ENCODE measurements around the gene C4B.
A peak's percentile ranks its signal among the peaks of the same experiment; 100 is the strongest.
"Not testable (repeated sequence)": the region's sequence is repeated elsewhere in the genome, so short reads cannot be mapped to it uniquely, and the experiment has no call there.

C4B gene

DNA sequence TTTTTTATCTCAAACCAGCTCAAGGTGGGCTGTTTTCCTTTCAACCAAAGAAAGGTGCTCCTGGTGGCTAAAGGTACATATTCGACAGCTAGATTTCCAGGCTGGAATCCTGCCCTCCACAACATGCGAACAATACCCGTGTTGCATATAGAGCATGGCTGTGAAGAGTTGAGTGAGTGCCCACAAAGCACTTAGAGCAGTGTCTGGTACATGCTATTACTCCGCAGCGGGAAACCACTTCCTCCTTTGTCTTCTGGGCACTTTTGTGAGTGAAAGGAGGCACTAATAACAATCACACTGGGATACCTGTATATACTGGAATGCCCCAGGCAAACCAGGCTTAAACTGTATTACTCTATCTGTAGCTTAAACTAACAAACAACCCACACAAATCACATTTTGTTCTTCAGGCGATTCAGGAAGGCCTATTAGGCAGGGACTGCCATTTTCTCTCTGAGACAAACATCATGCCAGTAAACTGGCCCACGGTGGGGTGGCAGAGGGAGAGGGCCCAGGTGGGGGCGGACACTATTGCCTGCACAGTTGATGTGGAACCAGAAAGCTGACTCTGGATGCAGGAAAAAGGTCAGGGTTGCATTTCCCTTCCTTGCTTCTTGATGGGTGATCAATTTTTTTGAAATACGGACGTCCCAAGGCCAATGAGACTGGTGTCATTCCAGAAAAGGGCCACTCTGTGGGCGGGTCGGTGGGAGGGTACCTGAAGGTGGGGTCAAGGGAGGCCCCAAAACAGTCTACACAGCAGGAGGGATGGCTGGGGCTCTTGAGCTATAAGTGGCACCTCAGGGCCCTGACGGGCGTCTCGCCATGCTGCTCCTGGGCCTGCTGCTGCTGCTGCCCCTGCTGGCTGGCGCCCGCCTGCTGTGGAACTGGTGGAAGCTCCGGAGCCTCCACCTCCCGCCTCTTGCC lies 23.3 kb downstream of the C4B start, which contains the start of gene CYP21A2:
Gene CYP21A2 (plus strand): TSS at position 818 of the 927 bp plus-strand sequence. CDS start 8 bp downstream, at position 826.
- DNase-seq = not testable (repeated sequence)

DNA sequence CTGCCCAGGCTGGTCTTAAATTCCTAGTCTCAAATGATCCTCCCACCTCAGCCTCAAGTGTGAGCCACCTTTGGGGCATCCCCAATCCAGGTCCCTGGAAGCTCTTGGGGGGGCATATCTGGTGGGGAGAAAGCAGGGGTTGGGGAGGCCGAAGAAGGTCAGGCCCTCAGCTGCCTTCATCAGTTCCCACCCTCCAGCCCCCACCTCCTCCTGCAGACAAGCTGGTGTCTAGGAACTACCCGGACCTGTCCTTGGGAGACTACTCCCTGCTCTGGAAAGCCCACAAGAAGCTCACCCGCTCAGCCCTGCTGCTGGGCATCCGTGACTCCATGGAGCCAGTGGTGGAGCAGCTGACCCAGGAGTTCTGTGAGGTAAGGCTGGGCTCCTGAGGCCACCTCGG lies 24.3 kb downstream of the C4B start:
- DNase-seq = not testable (repeated sequence)

DNA sequence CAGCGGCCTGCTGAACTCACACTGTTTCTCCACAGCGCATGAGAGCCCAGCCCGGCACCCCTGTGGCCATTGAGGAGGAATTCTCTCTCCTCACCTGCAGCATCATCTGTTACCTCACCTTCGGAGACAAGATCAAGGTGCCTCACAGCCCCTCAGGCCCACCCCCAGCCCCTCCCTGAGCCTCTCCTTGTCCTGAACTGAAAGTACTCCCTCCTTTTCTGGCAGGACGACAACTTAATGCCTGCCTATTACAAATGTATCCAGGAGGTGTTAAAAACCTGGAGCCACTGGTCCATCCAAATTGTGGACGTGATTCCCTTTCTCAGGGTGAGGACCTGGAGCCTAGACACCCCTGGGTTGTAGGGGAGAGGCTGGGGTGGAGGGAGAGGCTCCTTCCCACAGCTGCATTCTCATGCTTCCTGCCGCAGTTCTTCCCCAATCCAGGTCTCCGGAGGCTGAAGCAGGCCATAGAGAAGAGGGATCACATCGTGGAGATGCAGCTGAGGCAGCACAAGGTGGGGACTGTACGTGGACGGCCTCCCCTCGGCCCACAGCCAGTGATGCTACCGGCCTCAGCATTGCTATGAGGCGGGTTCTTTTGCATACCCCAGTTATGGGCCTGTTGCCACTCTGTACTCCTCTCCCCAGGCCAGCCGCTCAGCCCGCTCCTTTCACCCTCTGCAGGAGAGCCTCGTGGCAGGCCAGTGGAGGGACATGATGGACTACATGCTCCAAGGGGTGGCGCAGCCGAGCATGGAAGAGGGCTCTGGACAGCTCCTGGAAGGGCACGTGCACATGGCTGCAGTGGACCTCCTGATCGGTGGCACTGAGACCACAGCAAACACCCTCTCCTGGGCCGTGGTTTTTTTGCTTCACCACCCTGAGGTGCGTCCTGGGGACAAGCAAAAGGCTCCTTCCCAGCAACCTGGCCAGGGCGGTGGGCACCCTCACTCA lies 25.0 kb downstream of the C4B start:
- not testable (repeated sequence) for DNase-seq

DNA sequence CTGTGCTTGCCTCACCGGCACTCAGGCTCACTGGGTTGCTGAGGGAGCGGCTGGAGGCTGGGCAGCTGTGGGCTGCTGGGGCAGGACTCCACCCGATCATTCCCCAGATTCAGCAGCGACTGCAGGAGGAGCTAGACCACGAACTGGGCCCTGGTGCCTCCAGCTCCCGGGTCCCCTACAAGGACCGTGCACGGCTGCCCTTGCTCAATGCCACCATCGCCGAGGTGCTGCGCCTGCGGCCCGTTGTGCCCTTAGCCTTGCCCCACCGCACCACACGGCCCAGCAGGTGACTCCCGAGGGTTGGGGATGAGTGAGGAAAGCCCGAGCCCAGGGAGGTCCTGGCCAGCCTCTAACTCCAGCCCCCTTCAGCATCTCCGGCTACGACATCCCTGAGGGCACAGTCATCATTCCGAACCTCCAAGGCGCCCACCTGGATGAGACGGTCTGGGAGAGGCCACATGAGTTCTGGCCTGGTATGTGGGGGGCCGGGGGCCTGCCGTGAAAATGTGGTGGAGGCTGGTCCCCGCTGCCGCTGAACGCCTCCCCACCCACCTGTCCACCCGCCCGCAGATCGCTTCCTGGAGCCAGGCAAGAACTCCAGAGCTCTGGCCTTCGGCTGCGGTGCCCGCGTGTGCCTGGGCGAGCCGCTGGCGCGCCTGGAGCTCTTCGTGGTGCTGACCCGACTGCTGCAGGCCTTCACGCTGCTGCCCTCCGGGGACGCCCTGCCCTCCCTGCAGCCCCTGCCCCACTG lies 25.9 kb downstream of the C4B start:
- not testable (repeated sequence) for DNase-seq

DNA sequence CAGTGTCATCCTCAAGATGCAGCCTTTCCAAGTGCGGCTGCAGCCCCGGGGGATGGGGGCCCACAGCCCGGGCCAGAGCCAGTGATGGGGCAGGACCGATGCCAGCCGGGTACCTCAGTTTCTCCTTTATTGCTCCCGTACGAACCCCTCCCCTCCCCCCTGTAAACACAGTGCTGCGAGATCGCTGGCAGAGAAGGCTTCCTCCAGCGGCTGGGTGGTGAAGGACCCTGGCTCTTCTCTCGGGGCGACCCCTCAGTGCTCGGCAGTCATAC lies 26.4 kb downstream of the C4B start:
- DNase-seq = not testable (repeated sequence)

DNA sequence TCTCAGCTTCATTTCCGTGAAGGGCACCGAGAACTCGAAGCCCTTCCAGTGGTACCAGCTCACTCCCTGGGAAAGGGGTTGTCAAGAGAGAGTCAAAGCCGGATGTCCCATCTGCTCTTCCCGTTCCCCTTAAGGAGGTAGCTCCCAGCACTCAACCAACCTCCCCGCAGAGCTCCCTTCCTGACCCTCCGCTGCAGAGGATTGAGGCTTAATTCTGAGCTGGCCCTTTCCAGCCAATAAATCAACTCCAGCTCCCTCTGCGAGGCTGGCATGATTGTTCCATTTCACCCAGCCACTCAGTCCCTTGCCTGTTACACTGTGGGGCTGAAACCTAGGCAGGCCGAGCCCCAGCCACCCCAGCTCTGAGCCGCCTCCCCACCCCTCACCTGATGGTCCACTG lies 26.8 kb downstream of the C4B start:
- DNase-seq = not testable (repeated sequence)

DNA sequence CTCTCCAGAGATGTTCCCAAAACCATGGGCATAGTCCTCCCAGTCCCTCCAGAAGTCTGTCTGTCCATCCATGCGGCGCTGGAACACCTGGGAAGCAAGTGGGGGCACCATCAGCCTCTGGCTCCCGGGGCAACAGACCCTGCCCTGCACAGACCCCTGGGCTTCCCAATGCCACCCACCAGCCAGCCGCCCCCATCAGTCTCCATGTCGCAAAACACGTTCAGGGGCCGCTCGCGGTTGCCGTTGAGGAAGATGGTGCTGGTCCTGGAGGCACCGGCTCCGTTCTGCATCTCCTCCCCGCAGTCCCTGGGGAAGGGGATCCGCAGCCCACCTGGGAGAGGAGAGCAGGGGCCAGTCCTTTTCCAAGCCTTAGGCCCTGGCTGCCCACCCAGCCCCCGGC lies 27.7 kb downstream of the C4B start:
- not testable (repeated sequence) for DNase-seq

DNA sequence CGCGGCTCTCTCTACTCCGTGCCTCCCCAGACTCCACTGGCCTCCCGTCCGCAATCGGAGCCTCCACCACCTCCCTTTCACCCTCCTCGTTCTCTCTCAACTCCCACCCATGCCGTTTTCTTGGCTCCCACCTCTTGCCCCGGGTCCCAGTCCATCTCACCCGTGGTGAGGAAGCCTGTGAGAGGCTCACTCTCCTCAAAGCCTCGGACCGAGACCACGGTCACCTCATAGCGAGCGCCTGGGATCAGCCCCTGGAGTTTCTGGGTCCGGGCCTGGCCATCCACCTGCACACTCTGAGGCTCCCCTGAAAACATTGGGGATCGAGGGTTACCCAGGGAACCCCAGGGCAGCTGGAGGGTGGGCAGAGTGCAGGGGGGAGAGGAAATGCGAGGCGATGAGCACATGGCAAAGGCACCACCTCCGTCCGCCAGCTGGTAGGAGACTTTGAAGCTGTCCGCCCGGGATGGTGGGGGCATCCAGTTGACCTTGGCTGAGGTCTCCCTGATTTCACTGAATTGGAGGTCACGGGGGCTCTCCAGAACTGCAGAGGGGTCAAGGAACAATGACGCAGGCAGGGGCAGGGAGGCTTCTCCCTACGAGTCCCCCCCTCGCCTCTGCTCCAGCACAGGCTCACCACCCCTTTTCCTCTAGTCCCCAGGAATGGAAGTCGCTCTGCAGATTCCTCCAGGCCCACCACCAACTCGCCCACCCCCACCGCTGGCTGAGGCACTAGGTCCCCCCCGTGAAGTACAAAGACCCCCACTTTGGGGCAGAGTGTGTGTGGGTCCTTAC lies 29.2 kb downstream of the C4B start:
- DNase-seq = not testable (repeated sequence)

DNA sequence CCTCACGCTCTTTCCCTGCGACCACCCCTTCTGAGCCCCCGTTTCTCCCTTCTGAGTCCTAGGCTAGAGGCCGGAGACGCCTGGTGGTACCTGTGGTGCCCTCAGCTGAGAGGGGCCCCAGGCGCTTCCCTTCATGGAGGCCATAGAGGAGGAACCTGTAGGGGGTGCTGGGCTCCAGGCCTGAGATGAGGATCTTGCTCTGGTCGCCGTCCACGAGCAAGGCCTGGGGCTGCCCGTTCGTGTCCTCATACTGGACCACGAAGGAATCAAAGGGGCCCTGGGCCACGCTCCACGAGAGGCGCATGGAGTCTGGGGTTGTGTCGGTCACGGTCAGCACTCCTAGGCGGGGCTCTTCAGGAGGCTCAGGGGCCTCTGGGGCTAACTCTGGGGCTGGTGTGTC lies 30.3 kb downstream of the C4B start:
- not testable (repeated sequence) for DNase-seq

DNA sequence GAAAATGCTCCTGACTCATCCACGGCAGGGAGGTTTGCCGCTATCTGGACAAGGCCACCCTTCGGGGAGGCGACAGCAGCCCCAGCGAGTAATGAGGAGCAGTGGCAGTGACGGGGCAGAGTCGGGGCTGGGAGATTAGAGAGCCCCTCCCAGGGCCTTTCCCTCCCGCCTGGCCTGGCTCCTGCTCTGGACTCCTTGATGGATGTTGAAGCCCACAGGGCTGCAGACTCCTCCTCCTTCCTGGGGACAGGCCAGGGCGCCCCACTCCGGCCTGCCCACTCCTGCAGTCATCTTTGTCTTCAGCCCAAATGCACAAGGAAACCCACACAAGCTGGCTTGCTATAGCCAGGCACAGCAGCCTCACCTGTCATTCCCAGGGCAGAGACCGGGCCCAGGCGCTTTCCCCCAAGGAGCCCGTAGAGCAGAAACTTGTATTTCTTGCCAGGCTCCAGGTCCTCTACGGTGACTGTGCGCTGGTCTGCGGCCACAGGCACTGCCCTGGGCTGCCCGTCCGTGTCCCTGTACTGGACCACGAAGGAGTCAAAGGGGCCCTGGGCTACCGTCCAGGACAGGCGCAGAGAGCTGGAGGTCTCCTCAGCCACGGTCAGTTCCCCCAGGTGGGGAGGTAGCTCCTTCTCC lies 31.3 kb downstream of the C4B start:
- DNase-seq = no peak

DNA sequence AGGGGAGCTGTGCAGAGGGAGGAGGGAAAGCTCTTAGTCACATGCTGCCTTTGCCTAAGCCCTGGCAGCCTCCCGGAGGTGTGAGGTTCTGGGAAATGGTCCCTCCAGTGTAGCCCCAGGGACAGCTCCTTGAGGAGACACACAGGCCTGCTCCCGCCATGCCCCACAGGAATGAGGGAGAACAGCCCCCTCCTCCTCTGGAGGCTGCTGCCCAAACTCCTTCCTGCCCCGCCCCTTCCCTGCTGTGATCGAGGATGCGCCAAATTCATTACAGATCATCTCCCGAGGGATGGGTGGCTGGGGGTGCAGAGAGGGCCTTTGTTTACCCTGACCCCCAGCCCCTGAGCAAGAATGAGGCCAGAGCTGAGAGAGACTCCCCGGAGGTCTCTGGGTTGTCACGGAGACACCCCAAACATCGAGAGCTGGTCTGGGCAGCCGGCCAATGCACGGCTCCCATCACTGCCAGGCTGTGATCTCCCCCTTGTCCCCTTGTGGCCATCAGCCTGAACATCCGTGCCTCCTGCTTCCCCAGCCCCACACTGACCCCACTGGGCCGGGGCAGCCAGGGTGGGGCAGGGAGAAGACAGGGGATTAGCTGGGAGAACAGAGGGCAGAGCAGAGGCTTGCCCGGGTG lies 32.0 kb downstream of the C4B start:
- DNase-seq = no peak

DNA sequence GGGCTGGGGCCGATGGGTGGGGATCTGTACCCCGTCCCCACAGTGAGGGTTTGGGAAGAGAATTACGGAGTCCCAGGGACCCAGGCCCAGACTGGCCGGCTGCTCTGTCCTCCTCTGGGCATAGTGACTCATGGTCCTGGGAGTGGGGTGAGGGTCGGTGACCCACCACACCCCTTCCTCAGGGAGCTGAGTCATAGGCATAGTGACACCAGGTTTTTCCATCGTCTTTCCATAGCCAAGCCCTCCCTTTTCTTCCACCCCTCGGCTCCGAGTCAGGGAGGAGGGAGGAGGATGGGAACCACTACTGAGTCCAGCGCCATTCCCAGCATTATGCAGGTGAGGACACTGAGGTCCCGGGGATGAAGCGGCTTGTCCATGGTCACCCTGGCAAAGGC lies 32.5 kb downstream of the C4B start:
- no peak for DNase-seq

DNA sequence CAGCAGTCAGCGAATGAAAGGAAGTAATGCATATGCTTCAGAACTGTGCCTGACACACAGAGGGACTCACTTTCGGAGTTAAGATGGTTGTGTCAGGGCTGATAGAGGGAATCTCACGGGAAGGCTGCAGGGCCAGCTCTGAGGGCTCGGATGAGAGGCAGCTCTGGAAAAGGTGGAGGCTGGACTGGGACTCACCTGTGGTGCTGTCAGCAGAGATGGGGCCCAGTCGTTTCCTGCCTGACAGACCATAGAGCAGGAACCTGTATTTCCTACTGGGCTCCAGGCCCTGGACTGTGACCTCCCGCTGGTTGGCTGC lies 32.9 kb downstream of the C4B start:
- DNase-seq = no peak

DNA sequence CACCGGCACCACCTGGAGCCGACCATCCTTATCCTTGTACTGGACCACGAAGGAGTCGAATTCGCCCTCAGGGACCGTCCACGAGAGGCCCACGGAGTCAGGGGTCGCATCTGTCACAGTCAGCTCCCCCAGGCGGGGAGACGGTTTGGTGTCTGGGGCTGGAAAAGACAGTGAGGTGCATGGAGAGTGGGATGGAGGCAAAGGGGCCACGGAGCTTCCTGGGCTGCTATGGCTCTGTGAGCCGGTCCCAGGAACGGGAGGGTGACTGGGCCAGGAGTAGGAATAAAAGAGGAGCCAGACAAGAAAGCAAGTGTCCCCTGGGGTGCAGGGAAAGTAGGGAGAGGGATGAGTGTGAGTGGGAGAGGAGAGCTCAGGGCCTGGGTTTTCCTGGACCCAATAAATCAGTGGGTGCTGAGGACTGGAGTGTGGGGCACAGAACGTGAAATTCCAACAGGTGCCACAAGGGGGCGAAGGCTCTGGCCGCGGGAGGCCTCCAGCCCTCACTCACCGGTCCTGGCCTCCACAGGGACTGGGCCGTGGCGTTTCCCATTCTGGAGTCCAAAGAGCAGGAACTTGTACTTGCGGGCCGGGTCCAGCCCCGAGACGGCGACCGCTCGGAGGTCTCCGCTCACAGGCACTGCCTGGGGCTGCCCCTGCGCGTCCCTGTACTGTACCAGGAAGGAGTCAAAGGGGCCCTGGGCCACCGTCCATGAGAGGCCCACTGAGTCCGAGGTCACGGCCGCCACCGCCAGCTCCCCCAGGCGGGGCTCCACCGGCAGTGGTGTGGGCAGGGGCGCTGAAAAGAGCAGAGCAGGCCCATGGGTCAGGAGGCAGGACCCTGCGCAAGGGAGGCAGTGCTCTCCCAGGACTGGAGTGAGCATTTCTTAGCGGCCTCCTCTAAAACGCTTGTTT lies 33.5 kb downstream of the C4B start:
- peak; percentile 27 for DNase-seq

DNA sequence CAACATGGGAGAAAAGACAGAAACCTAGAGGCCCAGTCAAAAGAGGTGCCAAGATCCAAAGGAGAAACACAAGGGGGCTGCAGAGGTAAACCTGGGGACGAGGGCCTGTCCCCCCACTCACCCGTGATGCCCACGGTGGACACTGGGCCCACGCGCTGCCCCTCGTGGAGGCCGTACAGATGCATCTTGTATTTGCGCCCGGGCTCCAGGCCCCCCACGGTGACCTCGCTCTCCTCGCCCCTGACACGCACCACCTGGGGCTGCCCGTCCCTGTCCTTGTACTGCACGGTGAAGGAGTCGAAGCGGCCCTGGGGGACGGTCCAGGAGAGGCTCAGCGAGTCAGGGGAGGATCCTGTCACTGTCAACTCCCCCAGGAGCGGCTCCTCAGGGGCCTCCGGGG lies 34.6 kb downstream of the C4B start:
- DNase-seq = not testable (repeated sequence)

DNA sequence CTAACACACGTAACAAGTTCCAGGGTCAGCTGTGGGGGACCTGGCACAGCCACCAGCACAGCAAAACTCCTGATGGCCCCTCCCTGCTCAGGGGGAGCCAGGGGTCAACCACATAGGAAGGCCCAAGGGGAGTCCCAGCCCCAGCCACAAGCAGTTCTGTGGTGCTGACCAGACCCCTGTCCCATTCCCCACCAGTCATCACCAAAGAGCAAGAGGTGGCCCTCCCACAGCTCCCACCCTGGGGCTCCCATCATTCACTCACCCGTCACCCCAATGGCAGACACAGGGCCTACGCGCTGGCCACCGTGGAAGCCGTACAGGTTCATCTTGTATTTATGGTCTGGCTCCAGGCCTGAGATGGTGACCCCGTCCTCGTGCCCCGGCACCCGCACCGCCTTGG lies 35.1 kb downstream of the C4B start:
- not testable (repeated sequence) for DNase-seq

DNA sequence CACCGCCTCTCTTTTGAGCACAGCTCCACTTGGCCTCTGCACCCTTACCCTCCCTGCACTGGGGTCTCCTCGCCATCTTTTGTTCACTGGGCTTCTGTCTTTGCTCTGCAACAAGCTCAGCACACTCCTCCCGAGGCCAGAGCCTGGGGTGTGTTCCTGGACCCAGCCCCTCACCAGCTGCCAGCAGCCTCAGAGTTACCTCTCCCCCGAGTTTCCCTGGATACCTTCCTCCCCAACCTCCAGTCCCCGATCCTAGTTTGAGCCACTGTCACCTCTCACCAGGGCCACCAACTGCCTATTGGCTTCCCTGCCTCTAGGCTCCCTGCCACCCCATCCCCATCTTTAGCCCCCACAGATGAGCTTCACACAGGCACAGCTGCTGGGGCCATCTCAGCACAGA lies 36.0 kb downstream of the C4B start:
- no peak for DNase-seq

DNA sequence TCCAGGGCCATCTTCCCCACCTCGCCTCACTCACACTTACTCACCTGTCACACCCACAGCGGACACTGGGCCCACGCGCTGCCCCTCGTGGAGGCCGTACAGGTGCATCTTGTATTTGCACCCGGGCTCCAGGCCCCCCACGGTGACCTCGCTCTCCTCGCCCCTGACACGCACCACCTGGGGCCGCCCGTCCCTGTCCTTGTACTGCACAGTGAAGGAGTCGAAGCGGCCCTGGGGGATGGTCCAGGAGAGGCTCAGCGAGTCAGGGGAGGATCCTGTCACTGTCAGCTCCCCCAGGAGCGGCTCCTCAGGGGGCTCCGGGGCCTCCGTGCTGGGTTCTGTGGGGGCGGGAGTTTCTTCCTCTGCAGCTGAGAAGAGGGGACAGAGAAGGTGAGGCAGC lies 38.0 kb downstream of the C4B start:
- not testable (repeated sequence) for DNase-seq

DNA sequence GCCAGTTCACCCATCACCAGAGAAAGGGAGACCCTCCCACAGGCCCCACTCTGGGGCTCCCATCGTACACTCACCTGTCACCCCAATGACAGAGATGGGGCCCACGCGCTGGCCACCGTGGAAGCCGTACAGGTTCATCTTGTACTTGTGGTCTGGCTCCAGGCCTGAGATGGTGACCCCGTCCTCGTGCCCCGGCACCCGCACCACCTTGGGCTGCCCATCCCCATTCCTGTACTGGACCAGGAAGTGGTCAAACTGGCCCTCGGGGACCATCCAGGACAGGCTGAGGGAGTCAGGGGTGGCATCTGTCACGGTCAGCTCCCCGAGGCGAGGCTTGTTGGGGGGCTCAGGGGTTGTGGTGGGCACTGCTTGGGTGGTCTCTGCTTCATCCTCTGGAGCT lies 38.7 kb downstream of the C4B start:
- not testable (repeated sequence) for DNase-seq

DNA sequence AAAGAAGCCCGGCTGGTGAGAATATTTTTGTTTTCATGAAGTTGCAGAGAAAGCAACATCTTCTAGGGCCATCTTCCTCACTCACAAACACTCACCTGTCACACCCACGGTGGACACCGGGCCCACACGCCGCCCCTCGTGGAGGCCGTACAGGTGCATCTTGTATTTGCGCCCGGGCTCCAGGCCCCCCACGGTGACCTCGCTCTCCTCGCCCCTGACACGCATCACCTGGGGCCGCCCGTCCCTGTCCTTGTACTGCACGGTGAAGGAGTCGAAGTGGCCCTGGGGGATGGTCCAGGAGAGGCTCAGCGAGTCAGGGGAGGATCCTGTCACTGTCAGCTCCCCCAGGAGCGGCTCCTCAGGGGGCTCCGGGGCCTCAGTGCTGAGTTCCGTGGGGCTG lies 41.2 kb downstream of the C4B start:
- not testable (repeated sequence) for DNase-seq
